Tibial nerve (tissue), 4 donors: Measurements from ENCODE around the gene LBP. TPM values are rescaled to one million over a fixed set of nuclear protein-coding genes. Genes with fewer than 3 reads are reported as not detected.

Experiments
- DNase-seq, 2 donors: peaks; one replicate each; pipeline ENCODE4 v3.0.0-alpha.2; 2019; ENCODE audit warnings: low spot score in 2 of 2
- H3K27ac ChIP-seq, 4 donors: fragments of 200-600 bp; sonication (generic) in 3 of 4; one replicate each; pipeline ENCODE4 v1.5.1; 2017 to 2019; ENCODE audit warnings: mild to moderate bottlenecking in 1 of 4
- H3K27me3 ChIP-seq, 2 donors: fragments of 200-600 bp; sonication (generic) in 1 of 2; one replicate each; pipeline versions ENCODE4 v1.5.1 to v1.6.0; 2017 to 2019
- H3K36me3 ChIP-seq, 3 donors: fragments of 200-600 bp; sonication (generic); one replicate each; pipeline ENCODE4 v1.5.1; 2018 to 2019
- H3K4me1 ChIP-seq, 4 donors: fragments of 200-600 bp; sonication (generic) in 3 of 4; one replicate each; pipeline ENCODE4 v1.5.1; 2017 to 2019
- H3K4me3 ChIP-seq, 4 donors: fragments of 200-600 bp; sonication (generic) in 3 of 4; one replicate each; pipeline ENCODE4 v1.5.1; 2017 to 2019; ENCODE audit warnings: mild to moderate bottlenecking in 1 of 4, moderate library complexity in 1 of 4
- H3K9me3 ChIP-seq, 4 donors: fragments of 200-600 bp; sonication (generic) in 3 of 4; one replicate each; pipeline ENCODE4 v1.5.1; 2017 to 2019
- EP300 ChIP-seq, 2 donors: sonication (generic); formaldehyde crosslinking; IDR thresholded peaks; one replicate each; pipeline ENCODE4 v1.6.1; 2017; ENCODE audit warnings: antibody characterized with exemption in 2 of 2, mild to moderate bottlenecking in 1 of 2
- POLR2A ChIP-seq, 2 donors: fragments of 450-650 bp; IDR thresholded peaks; one replicate each; pipeline ENCODE4 v1.6.1; 2017; ENCODE audit warnings: antibody characterized with exemption in 2 of 2, mild to moderate bottlenecking in 2 of 2, moderate library complexity in 2 of 2
- WGBS, 2 donors: methylation state at CpG; one replicate each; pipeline ENCODE4 v1.1.5; 2018; 5-methylcytosine and 5-hydroxymethylcytosine counted together
- total RNA-seq, 4 donors: library from RNA; depleted of rRNA; stranded (reverse); fragments of >200 nt; gene quantifications; one replicate each; pipeline ENCODE4 v1.1.0, GENCODE V29; 2016
- TF ChIP-seq, protein P1 (sequence below), 5 experiments: fragments of 200-600 bp in 3 of 5; fragments of 450-650 bp in 2 of 5; sonication (generic) in 3 of 5; IDR thresholded peaks; one replicate each; pipeline ENCODE4 v1.5.1; 2016 to 2019; ENCODE audit warnings: antibody characterized with exemption in 5 of 5, mild to moderate bottlenecking in 3 of 5, moderate library complexity in 2 of 5

LBP gene
- total RNA-seq = 10 to 100 TPM in 1 of 4 donors, 1 to 10 TPM in 1, not detected in 2; 2.2 to 30.0 TPM

GRCh38 chr20:38346247-38346651 lies at the start of gene LBP:
Gene LBP, plus strand, starts transcription at chr20:38346482. Its CDS starts 35 bp downstream, at chr20:38346517.
- Histone ChIP-seq H3K9me3 (no peaks in the 10 kb centered on the region), H3K36me3 (no peaks in the 10 kb centered on the region), H3K4me1 (peaks cover 0 to 62% (median 8%) of the 10 kb centered on the region in 4 donors), H3K27ac (peak within 1 kb of the TSS in 1 of 4 donors; percentile 68), H3K27me3 (no peaks in the 10 kb centered on the region), H3K4me3 (no peak within 1 kb of the TSS)
- DNase-seq = no peak
- WGBS, 2 donors = 78 to 89% methylated on average over 5 to 7 of the region's 8 CpGs
- TF ChIP-seq POLR2A (IDR thresholded peaks at IDR 0.05) = no peak
- TF ChIP-seq, protein P1, sequence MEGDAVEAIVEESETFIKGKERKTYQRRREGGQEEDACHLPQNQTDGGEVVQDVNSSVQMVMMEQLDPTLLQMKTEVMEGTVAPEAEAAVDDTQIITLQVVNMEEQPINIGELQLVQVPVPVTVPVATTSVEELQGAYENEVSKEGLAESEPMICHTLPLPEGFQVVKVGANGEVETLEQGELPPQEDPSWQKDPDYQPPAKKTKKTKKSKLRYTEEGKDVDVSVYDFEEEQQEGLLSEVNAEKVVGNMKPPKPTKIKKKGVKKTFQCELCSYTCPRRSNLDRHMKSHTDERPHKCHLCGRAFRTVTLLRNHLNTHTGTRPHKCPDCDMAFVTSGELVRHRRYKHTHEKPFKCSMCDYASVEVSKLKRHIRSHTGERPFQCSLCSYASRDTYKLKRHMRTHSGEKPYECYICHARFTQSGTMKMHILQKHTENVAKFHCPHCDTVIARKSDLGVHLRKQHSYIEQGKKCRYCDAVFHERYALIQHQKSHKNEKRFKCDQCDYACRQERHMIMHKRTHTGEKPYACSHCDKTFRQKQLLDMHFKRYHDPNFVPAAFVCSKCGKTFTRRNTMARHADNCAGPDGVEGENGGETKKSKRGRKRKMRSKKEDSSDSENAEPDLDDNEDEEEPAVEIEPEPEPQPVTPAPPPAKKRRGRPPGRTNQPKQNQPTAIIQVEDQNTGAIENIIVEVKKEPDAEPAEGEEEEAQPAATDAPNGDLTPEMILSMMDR (IDR thresholded peaks at IDR 0.05) = no peak
- TF ChIP-seq EP300 (IDR thresholded peaks at IDR 0.05) = no peak

DNA sequence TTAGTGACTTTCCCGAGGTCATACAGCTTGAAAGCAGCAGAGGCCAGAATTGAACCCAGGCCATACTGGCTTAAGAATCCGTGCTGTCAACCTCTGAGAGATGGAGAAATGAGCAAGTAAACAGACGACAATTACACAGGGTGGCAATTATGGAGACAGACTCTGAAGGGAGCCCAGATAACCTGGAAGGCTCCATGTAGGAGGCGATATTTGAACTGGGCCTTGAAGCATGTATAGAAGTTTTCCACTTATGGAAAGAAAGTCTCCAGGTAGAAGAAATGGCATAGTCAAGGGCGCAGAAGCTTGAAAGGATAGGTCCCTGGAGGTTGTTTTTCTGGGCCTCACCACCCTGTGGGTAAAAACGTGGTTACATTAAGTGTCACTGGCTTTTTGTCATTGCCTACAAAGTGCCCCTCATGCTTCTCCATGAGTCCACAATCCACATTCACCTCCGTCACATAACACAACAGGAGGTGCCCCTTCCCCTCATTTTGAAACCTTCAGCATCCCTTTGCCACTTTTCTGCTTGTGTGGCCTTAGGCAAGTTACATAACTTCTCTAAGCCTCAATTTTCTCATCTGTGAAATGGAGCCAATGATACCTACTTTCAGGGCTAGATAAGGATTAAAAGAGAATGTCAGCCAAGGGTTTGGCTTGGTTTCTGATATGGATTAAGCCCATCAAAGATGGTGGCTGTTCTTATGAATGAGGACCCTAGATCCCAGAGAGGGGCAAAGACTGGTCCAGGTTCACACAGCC lies 48.2 kb upstream of the LBP start:
- H3K27me3 ChIP-seq = no peaks in the 10 kb centered on the region
- H3K4me1 ChIP-seq = peaks cover 0 to 44% (median 11%) of the 10 kb centered on the region in 4 donors
- DNase-seq = no peak
- TF ChIP-seq EP300 (IDR thresholded peaks at IDR 0.05) = no peak
- no peak for TF ChIP-seq POLR2A (IDR thresholded peaks at IDR 0.05)
- TF ChIP-seq, protein P1 (IDR thresholded peaks at IDR 0.05) = no peak
- H3K36me3 ChIP-seq = no peaks in the 10 kb centered on the region
- H3K27ac ChIP-seq = peak overlapping the region; percentile 26 to 95 (median 80)
- H3K9me3 ChIP-seq = no peaks in the 10 kb centered on the region
- WGBS, 2 donors = 94 to 95% methylated on average over 7 of the region's 7 CpGs
- H3K4me3 ChIP-seq = no peak overlapping the region

- H3K27ac ChIP-seq = peak overlapping the region; percentile 26 to 95 (median 80)
- whole genome bisulfite sequencing, 2 donors = 0 to 8% methylated on average over 6 to 13 of the region's 13 CpGs
- H3K9me3 ChIP-seq = no peaks in the 10 kb centered on the region
- TF ChIP-seq, protein P1 (IDR thresholded peaks at IDR 0.05) = no peak
- peak; percentile 37 to 90 for TF ChIP-seq EP300 (IDR thresholded peaks at IDR 0.05)
- TF ChIP-seq POLR2A (IDR thresholded peaks at IDR 0.05) = peak in 1 of 2 donors; percentile 14
- DNase-seq = peak; percentile 72 to 75
- no peak overlapping the region for H3K4me3 ChIP-seq
- peaks cover 0 to 44% (median 12%) of the 10 kb centered on the region in 4 donors for H3K4me1 ChIP-seq
- H3K27me3 ChIP-seq = no peaks in the 10 kb centered on the region
- H3K36me3 ChIP-seq = no peaks in the 10 kb centered on the region
Observed at GRCh38 chr20:38298768-38299288, 47.5 kb upstream of the LBP start.

- Histone ChIP-seq H3K9me3 (no peaks in the 10 kb centered on the region), H3K27ac (peak overlapping the region in 3 of 4 donors; percentile 70 to 95 (median 89)), H3K4me3 (no peak overlapping the region), H3K4me1 (peaks cover 0 to 51% (median 17%) of the 10 kb centered on the region in 4 donors), H3K27me3 (no peaks in the 10 kb centered on the region), H3K36me3 (no peaks in the 10 kb centered on the region)
- DNase-seq = no peak
- TF ChIP-seq EP300 (IDR thresholded peaks at IDR 0.05) (no peak), POLR2A (IDR thresholded peaks at IDR 0.05) (no peak)
- TF ChIP-seq, protein P1 (IDR thresholded peaks at IDR 0.05) = no peak
- 73 to 81% methylated on average over 6 of the region's 6 CpGs for WGBS, 2 donors
Observed at GRCh38 chr20:38299963-38300362, 46.3 kb upstream of the LBP start.

- H3K4me1 ChIP-seq = peaks cover 0 to 53% (median 17%) of the 10 kb centered on the region in 4 donors
- TF ChIP-seq EP300 (IDR thresholded peaks at IDR 0.05) = no peak
- TF ChIP-seq, protein P1 (IDR thresholded peaks at IDR 0.05) = no peak
- TF ChIP-seq POLR2A (IDR thresholded peaks at IDR 0.05) = no peak
- no peaks in the 10 kb centered on the region for H3K9me3 ChIP-seq
- 88 to 94% methylated on average over 4 of the region's 4 CpGs for WGBS, 2 donors
- DNase-seq = no peak
- H3K36me3 ChIP-seq = no peaks in the 10 kb centered on the region
- H3K4me3 ChIP-seq = no peak overlapping the region
- H3K27ac ChIP-seq = peak overlapping the region in 2 of 4 donors; percentile 89 to 95
- H3K27me3 ChIP-seq = no peaks in the 10 kb centered on the region
Observed at GRCh38 chr20:38300438-38300837, 45.8 kb upstream of the LBP start.
